Ramos (cell line): ENCODE data around the gene TRIM5.
"Not testable (repeated sequence)": the region's sequence is repeated elsewhere in the genome, so short reads cannot be mapped to it uniquely, and the experiment has no call there.

Experiments used
- in situ Hi-C: fragments of 300-500 bp; cut with MboI; formaldehyde crosslinking; loops from one replicate; pipeline ENCODE4 v1.14.3; 2022; ENCODE audit warnings: low sequenced_read_pairs; ENCODE audit not compliant: unreplicated experiment

TRIM5 gene

DNA sequence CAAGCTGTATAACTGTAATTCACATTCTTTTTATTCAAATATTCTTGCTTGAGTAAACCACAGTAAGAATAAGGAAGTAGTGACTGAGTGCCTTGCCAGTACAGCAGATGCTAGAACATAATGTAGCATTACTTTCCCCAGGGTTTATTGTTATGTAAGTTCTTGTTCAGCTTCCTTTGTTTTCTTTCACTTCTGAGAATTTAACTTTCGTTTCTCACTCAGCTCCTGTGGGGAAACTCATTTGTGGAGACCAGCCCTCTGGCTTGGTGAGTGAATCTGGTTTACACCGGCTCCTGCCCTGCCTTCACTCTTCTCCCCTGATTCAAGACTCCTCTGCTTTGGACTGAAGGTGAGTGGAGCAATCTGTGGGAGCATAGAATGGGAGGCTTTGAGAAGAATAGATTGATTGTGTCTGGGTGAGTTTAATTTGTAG, 4.7 kb upstream of the TRIM5 start, which contains the start of gene TRIM22:
Gene TRIM22 (plus strand): TSS at position 240 of the 433 bp plus-strand sequence. CDS start 6,443 bp downstream, outside the sequence.
- in situ Hi-C loops = no loop called here

DNA sequence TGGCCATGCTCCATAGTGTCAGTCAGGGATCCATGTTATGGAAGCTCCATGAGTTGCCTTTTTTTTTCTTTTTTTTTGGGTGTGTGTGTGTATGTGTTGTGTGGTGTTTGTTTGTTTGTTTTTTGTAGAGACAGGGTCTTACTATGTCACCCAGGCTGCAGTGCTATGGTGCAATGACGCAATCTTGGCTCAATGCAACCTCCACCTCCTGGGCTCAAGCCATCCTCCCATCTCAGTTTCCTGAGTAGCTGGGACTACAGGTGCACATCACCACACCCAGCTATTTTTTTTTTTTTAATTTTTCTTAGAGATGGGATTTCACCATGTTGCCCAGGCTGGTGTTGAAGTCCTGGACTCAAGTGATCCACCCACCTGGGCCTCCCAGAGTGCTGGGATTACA, 3.6 kb upstream of the TRIM5 start:
- in situ Hi-C loops = no loop called here

DNA sequence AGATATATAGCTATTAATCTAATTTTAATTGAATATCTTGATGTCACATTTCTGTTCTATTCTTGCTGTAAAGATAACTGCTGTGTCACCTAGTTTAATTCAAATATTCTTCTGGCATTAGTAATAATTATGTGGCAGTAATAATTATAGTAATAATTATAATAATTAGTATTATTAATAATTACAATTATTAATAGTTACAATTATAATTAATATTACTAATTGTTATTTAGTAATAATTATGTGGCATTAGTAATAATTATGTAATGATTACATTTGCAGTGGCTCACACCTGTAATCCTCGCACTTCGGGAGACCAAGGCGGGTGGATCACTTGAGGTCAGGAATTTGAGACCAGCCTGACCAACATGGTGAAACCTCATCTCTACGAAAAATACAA, 1.6 kb upstream of the TRIM5 start:
- in situ Hi-C loops = no loop called here

DNA sequence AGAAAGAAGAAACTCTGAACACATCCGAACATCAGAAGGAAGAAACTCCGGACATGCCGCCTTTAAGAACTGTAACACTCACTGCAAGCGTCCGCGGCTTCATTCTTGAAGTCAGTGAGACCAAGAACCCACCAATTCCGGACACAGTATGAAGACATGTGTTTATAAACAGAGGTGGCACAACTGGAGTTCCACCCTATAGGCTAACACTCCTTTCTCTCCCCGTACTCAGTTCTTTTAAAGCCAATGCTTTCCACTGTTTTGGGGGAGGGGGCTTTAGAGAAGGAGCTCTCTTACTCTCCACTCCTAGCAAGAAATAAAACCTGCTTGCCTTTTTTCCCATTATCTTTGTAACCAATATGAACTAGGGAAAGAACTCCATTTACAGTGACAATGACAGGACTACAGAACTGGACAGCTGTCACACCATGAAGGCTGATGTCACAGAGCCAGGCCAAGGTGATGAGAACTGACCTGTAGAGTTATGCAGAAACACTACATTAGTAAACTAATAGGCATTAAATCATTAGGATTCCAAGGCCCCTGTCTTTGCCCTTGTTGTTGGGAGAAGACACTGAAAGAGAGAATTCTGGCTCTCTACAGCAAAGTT, 733 bp downstream of the TRIM5 start:
- in situ Hi-C loops = no loop called here

DNA sequence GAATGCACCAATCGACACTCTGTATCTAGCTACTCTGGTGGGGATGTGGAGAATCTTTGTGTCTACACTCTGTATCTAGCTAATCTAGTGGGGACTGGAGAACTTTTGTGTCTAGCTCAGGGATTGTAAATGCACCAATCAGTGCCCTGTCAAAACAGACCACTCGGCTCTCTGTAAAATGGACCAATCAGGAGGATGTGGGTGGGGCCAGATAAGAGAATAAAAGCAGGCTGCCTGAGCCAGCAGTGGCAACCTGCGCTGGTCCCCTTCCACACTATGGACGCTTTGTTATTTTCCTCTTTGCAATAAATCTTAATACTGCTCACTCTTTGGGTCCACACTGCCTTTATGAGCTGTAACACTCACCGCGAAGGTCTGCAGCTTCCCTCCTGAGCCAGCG, 1.3 kb downstream of the TRIM5 start:
- in situ Hi-C loops = not testable (repeated sequence)

DNA sequence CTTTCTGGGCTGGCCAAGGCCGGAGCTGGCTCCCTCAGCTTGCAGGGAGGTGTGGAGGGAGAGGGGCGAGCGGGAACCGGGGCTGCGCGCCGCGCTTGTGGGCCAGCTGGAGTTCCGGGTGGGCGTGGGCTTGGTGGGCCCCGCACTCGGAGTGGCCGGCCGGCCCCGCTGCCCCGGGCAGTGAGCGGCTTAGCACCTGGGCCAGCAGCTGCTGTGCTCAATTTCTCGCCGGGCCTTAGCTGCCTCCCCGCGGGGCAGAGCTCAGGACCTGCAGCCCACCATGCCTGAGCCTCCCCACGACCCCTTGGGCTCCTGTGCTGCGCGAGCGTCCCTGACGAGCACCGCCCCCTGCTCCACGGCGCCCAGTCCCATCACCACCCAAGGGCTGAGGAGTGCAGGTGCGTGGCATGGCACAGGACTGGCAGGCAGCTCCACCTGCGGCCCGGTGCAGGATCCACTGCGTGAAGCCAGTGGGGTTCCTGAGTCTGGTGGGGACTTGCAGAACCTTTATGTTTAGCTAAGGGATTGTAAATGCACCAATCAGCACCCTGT, 1.9 kb downstream of the TRIM5 start:
- in situ Hi-C loops = not testable (repeated sequence)

DNA sequence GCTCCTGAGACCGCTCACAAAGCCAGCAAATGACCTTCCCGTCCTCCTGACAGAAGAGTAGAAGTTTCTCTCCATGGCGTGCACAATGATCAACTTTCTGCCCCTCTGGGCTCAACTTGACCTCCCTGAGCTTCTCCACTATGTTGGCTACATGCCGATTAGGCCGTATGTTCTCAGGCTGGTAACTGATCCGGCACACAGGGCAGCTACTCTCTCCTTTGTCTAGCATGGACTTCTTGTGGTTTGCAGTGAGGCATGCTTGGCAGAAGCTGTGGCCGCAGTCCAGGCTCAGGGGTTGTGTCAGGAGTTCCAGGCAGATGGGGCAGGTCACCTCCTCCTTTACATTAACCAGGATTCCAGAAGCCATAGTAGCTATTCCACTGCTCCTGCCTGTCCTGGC, 5.1 kb downstream of the TRIM5 start:
- in situ Hi-C loops = no loop called here

DNA sequence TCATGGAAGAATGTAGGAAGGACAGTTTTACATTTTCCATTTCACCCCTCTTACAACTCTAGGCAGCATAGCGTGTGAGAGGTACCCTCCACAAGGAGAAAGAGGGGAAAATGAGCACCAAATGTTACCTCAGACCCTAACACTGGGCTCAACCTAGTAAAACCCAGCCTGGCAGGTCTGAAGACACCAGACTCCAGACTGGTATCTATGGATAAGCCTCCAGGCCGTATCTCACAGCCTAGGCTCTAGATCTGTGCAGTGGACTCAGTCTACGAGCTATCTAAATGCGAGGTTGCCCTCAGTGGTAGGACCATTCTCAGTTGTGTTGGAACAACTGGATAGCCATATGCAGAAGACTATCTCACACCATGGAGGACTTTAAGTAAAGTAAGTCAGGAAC, 10.5 kb downstream of the TRIM5 start:
- in situ Hi-C loops = no loop called here

DNA sequence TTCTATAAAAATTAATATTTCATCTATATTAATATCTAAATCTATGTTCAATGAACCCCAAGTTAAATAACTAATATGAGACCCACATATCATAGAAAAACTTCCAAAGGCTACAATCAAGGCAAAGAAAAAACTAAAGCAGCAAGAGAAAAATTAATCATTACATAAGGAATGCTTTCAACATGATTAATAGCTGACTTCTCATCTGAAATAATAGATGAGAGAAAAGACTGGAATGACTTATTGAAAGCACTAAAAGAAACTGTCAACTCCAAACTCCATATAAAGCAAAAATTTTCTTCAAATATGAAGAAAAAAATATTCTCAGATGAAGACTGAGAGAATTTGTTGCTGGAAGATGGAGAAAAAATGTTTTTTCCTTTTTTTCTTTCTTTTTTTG, 13.0 kb downstream of the TRIM5 start:
- in situ Hi-C loops = no loop called here

DNA sequence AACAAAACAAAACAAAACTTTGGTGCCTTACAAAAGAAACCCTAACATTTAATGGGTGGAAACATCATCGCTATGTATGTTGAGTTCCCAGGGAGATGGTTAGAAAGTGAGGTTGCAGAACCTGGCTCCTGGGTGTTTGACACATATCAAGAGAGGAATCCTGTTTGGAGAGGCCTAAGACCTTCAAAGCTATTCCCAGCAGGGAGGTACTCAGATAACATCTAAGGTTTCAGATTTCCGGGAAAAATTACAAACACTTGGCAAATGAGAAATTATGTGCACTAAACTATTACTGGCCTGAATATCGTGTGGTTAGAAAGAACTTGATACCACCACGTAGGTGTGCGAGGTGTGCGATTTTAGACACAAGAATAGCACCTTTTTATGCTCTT, 18.5 kb downstream of the TRIM5 start:
- in situ Hi-C loops = no loop called here

DNA sequence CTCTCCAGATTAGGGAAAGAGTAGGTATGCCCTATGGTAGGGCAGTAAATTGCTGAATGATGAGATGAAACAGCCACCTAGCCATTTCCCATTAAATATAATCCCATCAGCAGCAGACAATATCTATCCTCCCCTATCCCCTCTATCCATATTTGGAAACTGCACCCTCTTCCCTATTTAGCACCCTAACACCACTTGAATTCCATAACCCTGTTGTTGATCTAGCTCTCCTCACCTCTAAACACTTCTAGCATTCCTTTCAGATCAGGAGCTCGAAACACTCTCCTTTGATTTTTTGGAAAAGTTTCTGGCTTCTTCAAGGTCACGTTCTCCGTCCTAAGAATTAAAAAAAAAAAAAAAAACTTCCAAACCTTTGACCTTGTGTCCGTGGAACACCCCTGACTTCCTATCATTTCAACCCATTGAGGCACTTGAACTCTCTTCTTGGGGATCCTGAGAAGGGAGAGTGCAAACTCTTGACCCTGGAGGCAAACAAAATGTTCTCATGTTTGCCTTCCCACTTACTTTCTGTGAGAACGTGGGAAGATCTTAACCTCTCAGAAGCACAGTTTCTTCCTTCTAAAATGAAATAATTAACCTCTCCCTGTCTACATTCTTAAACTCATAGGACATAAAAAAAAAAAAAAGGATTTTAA, 19.0 kb downstream of the TRIM5 start:
- in situ Hi-C loops = no loop called here

DNA sequence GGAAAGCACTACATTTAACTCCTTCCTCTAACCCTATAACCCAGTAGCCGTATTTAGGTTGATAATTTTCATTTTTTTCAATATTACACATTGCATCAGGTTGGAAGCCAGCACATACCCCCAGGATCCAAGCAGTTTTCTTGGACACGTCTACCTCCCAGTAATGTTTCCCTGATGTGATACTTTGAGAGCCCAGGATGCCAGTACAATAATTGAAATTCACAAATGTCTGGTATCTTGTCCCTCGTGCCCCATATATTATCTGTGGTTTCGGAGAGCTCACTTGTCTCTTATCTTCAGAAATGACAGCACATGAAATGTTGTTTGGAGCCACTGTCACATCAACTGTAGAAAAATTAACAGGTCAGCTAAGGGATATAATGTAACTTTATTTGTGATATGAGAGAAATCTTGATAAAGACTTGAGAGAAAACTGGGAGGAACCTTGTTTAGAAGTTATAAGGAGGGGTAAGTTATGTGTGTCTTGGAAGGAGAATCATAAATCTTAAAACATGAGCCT, 19.8 kb downstream of the TRIM5 start:
- in situ Hi-C loops = no loop called here

DNA sequence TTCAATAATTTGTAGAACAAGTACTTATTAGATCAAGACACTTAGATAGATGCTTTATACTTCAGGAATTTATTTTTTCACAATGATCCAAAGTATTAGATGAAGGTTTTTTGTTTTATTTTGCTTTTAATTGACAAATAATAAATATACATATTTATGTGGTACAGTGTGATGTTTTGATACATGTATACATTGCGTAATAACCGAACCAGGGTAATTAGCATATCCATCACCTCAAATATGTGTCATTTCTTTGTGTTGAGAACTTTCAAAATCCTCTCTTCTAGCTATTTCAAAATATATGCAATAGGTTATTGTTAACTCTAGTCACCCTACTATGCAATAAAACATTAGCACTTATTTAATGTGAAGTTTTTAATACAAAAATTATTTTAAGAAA, 21.4 kb downstream of the TRIM5 start:
- in situ Hi-C loops = no loop called here

DNA sequence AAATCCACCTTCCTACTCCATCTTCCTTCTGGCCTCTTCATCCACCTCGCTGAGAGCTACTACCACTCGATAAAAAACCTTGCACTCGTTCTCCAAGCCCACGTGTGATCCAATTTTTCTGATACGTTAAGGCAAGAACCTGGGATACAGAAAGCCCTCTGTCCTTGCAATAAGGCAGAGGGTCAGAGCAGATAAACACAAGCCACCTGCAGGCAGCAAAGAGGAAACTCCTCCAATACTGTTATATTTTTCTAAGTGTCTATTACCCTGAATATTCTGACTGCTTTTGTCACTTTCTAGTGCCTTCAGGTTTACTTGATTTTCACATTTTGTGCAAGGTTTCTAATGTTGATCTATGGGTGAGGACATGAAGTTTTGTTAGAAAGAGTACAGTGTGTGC, 26.6 kb downstream of the TRIM5 start:
- in situ Hi-C loops = no loop called here

DNA sequence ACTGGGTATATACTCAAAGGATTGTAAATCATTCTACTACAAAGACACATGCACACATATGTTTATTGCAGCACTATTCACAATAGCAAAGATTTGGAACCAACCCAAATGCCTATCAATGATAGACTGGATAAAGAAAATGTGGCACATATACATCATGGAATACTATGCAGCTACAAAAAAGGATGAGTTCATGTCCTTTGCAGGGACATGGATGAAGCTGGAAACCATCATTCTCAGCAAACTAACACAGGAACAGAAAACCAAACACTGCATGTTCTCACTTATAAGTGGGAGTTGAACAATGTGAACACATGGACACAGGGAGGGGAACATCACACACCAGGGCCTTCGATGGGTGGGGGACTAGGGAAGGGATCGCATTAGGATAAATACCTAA, 27.9 kb downstream of the TRIM5 start:
- in situ Hi-C loops = not testable (repeated sequence)

DNA sequence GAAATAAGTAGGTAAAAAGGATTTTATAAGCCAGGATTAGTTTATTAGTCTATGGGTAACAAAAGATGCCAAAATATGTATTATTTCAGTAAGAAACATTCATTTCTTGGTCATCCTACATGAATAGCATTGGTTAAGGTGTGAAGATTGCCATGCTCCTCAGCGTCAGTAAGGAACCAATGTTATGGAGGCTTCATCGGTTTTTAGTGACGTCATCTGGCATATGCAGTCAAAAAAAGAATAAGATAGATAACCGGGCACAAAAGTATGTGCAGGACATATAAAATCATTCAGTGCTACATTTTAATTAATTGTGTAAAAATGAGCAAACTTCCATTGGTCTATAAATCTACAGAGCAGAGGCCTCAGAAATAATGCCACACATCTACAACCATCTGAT, 29.4 kb downstream of the TRIM5 start:
- in situ Hi-C loops = no loop called here

DNA sequence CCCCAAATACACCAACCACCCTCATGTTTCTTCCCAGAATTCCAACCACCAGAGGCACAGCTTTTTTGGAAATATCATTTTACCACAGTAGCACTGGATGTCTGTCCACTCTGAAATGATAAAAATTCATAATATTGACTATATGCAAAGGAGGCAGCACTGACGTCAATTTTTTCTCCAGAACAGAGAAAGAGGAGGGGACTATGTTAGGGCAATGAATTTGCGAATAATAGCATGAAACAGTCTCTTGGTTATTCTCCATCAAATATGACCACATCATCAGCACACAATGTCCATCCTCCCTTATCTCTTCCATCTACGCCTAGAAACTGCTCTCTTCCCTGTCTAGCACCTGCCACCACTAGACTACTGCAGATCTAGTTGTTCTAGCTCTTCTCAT, 38.7 kb downstream of the TRIM5 start:
- in situ Hi-C loops = no loop called here

DNA sequence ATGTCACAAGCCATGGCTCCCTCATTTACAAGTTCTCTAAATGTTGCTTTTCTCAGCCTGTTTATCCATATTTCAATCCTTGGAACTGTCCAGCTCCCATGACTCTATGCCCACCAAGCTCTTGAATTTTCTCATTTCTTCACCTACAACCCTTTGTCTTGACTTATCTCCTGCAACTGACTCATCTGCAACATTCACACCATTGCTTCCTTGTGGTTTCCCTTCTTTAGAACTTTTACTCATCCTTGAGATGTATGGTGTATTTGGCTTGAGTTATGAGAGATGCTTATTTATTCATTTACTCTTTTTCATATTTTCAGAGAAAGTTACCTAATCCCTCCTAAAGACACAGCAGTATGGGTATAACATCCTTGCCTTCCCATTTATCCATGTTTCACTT, 41.3 kb downstream of the TRIM5 start:
- in situ Hi-C loops = no loop called here

DNA sequence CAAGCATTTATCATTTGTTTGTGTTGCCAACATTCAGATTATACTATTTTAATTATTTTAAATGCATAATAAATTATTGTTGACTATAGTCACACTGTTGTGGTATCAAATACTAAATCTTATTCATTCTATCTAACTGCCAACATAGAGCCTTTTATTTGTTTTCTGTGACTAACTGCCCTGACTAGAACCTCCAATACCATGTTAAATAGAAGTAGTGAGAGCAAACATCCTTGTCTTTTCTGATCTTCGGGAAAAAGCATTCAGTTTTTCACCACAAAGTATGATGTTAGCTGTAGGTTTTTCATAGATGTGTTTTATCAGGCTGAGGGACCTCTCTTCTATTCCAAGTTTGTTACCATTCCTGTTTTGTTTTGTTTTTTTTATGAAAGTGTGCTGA, 44.9 kb downstream of the TRIM5 start:
- in situ Hi-C loops = no loop called here

DNA sequence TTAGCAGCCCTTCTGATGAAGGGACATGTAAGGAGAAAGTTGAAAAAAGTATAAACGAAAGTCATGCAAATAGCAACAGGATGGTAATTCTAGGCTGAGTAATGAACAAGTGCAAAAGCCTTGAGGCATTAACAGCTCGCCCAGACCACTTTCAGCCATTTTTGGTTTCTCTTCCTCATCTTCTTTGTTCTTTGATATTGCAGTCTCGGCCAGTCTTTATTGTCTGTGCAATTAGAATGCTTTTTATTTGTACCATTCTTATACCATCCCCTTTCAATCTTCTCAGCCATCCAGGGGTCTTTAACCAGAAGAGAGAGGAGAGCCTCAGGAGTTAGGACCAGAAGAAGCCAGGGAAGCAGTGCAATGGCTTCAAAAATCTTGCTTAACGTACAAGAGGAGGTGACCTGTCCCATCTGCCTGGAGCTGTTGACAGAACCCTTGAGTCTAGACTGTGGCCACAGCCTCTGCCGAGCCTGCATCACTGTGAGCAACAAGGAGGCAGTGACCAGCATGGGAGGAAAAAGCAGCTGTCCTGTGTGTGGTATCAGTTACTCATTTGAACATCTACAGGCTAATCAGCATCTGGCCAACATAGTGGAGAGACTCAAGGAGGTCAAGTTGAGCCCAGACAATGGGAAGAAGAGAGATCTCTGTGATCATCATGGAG, 52.8 kb downstream of the TRIM5 start:
- in situ Hi-C loops = no loop called here

DNA sequence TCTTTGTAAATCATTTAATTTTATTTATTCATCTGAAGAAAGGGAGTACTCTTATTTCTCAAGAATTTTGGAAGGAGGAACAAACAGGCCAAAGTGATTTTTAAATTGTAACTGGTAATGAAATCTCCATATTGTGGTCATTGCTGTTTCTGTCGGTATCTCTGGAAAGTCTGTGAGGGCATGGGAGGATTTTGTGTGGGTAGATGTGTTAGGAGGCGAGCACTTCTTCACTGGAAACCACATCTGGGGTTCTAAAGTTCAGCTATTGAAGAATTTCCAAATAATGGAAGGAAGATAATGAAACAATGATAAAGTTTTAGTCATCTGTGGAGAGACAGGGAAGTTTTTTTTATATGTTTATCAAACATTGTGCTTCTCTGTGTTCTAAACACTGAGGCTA, 53.5 kb downstream of the TRIM5 start:
- in situ Hi-C loops = no loop called here
